Activated CD8-positive, alpha-beta memory T cell treated with anti-CD3 and anti-CD28 coated beads, Interleukin-2, amount 50 U/mL, for 24 hours (primary cell): ENCODE results near the gene C16orf92.
"Not testable (repeated sequence)": the region's sequence is repeated elsewhere in the genome, so short reads cannot be mapped to it uniquely, and the experiment has no call there.

ENCODE experiments used
- DNase-seq: peaks from one replicate; pipeline ENCODE4 v3.0.0-alpha.2; 2020; ENCODE audit errors: extremely low read depth

C16orf92 gene

DNA sequence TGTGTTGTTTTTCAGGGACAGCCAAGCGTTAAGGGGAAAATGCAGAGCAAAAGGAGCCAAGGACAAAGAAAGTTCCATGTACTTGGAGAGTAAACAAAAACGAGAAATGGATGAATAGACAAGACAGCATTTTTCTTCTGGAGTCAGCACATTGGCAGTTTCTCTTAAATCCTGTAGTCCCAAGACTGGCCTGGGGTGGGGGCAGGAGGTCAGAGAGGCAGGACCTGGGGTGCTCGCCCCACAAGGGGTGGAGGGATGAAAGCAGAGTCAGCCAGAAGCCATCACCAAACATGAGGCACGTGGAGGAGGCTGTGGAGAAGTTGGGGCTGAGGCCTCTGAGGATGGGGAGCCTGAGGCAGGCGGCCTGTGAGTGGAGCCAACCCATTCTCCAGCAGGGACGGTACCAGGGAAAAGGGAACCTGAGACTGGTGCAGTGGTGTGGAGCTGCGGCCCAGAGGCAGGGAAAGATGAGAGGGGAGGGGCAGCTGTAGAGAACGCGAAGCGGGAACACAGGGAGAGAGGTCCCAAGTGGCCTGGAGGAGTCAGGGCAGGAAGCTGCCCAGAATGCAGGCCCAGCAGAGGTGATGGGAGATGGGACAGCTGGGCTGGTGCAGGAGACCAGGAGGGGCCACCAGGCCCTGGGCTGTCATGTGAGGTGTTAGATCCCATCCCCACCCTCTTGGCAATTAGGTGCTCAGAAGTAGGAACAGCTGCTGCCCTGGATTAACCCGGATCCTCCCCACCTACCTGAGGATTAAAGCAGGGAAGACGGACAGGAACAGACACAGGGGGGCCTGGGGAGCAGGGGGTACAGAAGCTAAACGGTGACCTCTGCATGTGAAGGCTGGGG, 4.8 kb downstream of the C16orf92 start:
- DNase-seq = no peak

DNA sequence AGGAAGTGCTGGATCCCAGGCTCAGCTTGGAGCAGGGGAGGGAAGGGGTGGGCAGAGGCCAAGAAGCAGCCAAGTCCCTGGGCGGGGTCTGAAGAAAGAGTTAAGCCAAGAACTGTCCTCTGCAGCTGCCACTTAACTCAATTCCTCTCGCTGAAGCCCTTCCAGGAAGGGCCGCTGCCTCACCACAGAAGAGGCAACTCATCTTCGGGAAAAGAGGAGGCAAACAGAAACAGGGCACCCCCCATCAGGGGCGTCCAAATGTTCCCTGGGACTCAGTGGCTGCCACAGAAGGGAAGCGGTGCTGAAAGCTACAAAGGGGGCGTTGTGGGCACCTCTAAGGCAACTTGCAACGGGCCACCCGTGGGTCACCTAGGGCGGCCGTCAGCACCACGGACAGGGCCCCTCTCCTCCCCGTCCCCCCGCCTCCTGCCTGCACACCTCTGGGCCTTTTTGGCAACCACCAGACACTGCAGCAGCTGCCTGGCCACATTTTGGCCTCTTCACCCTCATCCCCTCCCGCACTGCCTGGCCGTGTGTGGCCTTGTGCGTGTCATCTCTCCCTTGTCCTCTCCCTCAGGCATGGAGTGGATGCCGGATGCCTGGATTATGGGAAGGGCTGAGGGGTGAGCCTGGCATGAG, 5.6 kb downstream of the C16orf92 start:
- DNase-seq = no peak

DNA sequence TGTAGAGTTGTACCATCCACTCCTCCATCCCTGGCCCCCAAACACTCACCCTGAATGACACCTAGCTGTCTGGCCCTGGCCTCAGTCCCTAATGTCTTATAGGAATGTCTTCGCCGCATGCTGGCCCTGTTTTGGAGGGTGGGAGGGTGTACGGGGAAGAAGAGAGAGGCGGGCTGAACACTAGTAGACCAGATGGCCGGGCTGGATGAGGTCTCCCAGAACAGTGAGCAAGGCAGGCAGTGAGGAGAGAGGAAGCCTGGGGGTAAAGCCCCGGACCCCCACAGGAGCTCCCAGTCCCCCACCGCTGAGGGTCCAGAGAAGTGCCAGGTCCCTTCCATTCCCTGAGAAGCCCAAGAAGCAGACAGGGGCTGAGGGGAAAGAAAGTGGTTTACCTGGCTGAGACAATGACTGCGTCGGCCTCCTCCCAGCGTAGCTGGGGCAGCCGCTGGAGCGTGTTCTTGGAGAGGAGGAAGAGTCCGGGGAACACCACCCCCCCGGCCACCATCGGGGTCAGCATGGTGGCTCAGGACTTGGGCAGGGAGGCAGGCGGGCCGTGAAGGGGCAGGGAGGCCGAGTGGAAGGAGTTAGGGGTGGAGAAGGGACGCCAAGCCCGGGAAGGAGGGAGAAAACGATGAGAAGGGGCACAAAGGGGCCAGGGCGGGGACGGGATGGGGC, 7.2 kb downstream of the C16orf92 start:
- DNase-seq = no peak

DNA sequence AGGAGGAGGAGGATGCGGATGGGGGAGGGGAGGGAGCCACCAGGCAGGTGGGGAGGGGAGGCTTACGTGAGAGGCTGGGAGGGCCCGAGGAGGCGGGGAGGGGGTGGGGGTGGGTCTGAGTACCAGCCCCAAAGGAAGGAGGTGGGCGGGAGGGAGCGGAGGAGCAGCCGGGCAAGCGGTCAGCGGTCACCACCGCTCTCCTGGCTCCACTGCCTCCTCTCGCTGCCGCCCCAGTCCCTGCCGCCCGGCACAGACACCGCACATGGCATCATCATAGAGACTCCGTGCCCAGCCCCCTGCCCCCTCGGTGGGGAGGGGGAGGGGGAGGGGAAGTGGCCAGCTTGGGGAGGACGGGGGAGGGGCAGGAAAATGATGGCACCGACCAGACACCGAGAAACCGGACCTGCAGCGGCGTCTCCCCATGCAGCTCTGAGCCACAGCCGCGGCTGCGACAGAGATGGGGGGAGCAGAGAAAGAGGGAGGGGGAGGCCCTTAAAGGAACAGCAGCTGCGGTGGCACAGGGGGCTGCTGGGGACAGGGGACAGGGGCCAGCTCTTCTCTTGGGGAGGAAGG, 7.9 kb downstream of the C16orf92 start, which contains the start of gene TLCD3B:
Gene TLCD3B (minus strand): TSS at position 431 of the 573 bp plus-strand sequence. CDS start 744 bp downstream, outside the sequence.
- DNase-seq = no peak

DNA sequence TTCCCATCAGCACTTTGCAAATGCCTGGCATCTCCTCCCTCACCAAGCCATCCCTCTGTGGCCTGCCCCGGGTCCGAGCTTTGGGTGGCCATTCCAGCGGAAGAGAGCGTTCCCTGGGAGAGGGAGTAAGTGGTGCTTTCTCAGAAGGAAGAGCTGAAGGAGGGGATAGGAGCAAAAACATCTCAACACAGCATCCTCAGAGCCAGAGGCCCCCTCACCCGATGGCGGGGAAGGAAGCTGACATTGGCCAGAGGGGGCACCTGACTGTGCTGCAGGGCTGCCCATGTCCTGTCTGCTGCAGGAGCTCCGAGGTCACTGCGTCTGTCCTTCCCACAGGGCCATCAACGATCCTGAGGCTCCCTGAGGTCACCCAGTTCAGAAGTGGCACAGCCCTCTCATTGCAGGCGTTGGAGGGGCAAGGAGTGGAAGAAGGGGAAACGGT, 8.5 kb downstream of the C16orf92 start:
- no peak for DNase-seq

DNA sequence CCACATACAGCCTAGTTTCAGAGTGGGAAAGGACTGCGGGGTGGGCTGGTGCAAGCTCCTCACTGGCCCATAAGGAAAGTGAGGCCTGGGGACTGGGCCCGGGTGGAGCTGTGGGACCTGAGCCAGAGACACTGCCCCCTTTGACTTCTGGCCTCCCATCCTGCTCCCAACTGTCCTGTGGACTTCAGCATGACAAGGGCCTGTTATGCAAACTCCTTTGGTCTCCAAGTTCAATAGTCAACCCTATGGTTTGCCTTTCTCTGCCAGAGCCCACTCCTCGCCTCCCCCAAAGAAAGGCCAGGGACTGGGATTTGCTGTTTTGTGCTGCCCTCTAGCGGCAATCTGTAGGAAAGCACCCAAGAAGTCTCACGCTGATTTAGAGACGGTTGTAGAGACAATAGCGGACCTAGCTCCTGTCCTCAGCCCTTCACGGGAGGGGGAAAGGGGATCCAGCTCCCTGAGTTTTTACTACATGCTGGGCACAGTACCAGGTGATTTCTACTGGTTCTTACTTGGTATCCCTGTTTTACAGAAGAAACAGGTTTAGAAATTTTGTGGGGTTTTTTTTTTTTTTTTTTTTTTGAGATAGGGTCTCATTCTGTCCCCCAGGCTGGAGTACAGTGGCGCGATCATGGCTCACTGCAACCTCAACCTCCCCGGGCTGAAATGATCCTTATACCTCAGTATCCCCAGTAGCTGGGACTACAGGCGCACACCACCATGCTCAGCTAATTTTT, 9.3 kb downstream of the C16orf92 start:
- peak; percentile 27 for DNase-seq

DNA sequence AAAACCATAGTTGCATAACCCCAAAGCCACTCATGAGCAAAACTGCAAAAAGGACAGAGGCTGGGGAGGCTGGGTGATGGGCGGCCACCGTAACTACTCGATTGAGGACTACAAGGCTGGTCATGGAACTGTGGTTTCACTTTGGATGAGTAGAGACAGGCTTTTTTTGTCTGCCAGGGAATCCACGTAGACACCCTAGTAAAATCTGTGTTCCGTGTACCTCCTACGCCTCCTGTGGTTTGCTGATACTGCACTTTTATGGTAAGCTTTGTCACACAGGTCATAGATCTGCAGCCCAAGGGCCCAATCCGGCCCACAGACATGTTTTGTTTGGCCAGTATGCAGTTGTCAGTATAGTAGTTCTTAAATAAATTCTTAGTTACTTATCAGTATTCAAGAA, 10.3 kb downstream of the C16orf92 start:
- no peak for DNase-seq

DNA sequence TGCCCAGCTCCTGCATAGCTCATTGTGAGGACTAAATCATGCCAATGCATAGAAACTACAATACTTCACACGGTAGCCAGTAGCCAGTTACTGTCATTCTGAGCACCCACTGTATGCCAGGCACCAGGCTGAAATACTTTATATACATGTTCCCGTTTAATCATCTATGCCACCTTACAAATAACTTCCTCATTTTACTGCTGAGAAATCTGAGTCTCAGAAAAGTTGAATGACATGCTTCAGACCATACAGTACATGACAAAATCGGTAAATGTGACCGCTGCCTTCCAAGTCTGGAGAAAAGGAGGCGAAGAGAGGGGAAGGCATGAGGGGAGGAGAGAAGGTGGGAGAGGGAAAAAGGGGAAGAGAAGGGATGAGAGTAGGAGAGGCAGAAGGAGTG, 17.2 kb downstream of the C16orf92 start:
- no peak for DNase-seq

DNA sequence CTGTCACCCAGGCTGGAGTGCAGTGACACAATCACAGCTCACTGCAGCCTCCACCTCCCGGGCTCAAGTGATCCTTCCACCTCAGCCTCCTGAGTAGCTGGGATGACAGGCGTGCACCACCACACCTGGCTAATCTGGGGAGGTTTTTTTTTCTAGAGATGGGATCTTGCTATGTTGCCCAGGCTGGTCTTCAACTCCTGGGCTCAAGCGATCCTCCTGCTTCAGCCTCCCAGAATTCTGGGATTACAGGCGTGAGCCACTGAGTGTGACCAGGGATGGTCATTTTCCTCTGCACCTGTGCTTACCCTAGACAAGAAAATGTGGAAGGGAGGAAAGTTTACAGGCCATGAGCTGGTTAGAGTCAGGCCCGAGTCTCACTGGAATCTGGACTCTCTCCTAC, 17.7 kb downstream of the C16orf92 start:
- DNase-seq = not testable (repeated sequence)

DNA sequence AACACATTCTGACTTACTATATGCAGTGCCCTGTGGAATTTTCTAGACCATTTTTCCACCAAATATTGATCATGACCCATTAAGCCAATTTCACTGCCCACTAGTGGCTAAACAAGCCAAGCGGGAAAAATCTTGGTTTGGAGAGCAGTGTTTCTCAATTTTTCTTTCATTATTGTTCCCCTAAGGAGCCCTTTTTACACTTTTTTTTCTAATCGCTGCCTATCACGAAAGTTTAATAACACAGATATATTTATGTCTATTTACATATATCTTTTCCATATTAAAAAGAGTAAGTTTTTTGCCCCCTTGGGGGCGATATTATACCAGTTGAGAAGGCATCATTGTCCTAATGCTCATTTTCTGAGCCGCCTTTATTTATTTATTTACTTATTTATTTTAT, 18.8 kb downstream of the C16orf92 start:
- DNase-seq = no peak

DNA sequence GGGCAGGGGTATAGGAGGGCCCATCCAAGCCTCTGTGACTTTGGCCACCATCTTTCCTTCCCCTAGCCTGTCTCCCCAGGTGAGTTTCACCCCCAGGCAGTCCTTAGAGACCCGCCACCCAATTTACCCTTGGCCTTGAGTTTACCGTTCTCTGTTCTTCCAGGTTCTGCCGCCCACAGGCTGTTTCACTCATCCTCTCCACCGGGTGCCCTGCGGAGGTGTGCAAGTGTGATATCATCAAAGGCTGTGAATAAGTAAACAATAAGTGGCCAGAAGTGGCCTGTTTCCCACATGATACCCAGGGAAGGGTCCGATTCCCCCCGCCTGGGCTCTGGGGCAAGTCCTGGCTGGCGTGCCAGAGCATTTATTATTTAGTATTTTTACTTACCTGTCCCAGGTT, 23.2 kb downstream of the C16orf92 start:
- no peak for DNase-seq

DNA sequence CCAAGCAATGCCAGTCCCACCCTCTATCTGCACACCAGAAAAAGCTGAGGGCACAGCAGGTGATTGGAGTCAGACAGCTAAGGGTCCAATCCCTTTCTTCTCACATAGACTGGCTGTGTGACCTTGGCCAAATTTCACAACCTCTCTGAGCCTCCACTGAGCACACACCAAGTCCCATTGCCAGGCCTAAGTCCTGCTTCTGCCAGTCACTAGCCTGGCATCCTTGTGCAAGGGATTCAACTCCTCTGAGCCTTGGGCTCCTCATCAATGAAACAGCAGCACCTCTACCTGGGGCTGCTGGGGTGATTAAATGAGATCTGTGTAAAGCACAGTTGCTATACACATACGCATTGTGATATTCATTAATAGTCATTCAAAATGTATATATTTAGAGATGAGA, 23.6 kb downstream of the C16orf92 start:
- DNase-seq = no peak

DNA sequence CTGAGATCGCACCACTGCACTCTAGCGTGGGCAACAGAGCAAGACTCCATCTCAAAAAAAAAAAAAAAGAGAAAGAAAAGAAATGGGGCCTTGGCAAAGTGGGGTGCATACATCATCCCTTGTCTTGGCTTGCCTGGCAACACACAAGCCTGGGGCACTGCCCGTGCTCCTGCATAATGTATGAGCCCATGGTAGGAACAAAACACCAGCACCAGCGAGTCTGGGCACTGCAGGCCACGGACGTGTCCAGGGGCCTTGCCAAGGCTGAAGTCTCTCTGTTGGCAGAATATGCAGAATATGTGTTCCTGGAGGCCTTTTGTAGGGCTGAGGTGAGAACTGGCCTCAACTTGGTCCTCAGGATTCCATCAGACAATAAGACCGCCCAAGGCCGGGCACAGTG, 26.9 kb downstream of the C16orf92 start:
- DNase-seq = no peak

DNA sequence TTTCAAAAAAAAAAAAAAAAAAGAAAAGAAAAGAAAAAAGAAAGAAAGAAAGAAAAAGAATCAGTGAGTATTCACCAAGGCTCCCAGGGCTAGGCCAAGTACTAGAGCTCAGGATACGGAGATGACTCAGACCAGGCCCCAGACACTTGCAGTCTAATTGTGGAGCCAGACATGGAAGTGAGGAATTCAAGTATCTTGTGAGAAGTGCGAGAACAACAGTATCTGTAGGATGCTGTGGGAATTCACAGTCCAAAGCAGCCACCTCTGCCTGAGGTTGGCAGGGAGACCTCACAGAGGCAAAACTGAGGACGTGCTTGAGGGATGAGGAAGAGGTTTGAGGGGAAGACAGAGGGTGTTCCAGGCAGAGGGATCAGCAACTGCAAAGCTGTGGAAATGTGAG, 28.5 kb downstream of the C16orf92 start:
- DNase-seq = no peak

DNA sequence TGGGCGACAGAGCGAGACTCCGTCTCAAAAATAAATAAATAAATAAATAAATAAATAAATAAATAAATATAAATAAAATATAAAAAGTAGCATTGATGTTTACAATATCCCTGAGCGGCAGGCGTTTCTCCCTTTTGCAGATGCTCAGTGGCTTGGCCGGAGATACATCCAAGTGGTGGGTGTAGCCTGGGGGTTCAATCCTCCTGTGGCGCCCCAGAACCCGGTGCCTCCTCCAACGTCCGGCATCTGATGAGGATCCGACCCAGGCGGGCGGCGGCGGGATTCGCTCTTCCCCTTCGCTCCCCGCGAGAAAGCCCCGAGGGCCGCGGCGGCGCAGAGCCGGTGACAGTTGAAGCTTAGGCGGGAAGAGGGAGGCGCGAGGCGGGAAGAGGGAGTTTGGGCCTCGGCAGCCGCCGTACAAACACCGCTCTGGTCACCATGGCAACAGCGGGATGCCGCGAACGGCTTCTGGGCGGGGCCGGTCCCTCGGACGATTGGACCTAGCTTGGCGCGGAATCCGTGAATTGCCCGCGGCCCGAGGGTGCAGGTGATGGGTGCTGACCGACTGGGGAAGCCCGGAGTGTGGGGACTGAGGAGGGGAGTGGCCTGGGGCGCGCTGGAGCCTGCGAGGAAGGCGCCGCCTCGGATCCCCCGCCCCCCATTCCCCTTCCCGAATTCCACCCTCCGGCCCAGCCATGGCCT, 29.8 kb downstream of the C16orf92 start:
- peak; percentile 87 for DNase-seq

DNA sequence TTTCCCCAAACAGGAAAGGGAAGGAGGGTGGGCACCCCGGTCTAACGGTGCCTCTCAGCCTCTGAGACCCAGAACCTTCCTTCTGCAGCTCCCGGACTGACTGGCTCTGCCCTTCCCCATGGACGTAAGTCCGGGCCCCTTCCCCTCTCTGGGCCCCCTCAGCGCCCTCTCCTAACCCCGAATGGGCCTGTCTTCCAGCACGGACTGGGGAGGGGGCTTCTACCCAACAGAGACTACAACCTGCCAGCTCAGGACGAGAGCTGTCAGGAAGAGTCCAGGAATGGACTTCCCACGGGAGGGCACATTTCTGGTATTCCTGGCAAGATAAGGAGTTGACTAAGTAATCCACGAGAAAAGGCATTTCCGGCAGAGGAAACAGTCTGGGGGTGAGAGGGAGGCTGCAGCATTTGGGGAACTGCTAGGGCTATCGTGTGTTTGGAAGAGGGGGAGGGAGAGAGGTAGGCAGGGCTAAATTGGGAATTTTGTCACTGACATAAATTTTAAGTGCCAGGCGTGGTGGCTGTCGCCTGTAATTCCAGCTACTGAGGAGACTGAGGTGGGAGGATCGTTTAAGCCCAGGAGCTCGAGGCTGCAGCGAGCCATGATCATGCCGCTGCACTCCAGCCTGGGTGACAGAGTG, 30.5 kb downstream of the C16orf92 start:
- no peak for DNase-seq

DNA sequence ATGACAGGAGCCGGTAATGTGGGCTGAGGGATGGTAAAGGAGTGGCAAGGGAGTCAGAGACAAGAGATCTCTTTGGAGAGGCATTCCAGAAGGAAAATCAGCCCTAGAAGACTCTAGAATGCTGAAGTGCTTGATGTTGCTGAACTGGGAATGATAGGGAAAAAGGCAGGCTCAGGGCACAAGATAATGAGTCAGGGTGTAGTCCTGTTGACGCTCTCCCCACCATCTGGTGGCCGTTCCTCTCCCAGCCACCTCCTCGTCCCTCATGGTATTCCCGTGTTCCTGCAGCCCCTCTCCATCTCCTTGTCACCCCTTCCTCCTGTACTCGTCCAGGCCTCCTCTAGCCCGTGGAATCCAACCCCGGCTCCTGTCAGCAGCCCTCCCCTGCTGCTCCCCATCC, 31.5 kb downstream of the C16orf92 start:
- no peak for DNase-seq

DNA sequence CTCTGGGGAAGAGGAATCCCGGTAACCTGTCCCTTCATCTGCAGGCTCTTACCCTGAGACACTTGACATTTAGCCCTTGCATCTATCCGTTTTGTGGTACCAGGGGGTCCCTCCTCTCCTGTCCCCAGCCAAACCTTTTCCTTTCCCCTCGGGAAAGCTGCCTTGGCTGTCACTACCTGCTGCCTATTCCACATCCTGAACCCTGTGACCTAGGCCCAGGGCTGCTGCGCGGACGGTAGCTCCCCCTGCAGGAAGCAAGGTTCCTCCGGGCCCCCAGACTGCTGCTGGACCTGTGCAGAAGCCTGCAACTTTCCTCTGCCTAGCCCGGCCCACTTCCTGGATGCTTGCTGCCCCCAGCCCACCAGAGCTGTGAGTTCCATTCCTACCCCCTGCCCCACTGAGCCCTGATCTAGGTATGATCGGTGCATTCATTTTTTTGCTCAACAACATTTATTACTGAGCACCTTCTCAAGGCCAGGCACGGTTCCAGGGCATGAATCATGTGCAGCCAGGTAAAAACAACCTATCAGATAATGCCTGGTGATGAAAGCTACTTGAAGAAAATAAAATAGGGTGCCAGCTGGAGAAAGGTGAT, 32.1 kb downstream of the C16orf92 start:
- no peak for DNase-seq

DNA sequence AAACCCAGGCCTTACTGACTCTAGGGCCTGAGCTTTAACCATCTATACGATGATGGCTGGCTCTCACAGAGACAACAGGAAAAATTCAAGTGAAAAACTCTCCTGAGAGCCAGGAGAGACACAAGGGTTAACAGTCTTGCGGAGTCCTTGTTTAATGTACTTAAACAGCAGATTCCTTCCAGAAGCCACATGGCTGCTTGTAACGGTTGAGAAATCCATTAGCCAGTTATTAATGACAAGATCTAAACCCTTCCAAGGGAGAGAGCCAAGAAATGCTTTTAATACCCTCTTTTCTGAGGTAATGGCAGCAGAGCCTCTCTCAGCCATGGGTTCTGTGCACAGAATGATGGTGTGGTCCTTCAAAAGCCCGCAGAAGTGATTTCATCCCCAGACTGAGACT, 37.3 kb downstream of the C16orf92 start:
- DNase-seq = no peak
